ENCODE results near the gene IGFBPL1.

DNA sequence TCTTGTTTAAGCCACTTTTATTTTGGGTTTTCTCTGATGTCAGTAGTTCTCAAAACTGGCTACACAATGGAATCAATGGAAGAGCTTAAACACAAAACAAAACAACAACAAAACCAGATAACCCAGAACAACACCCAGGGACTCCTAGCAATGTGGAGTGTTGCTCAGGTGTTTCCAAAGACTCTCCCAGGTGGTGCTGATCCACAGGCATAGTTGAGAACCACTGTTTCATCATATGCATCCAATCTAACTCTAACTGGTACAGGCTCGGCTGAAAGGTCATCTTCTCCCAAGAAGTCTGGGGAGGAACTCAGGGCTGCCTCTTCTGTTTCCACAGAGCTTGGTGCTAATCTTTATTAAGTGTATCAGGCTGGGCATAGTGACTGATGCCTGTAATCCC lies 37.2 kb downstream of the IGFBPL1 start:
- TF ChIP-seq POLR2A (IDR thresholded peaks at IDR 0.05) (no peak), CTCF (IDR thresholded peaks at IDR 0.05) (no peak)
